Mammary epithelial cell (primary cell): ENCODE data around the gene ATF6.

Experiments
- EZH2 ChIP-seq: IDR thresholded peaks from 2 replicates; pipeline ENCODE4 v1.6.1; 2012; ENCODE audit warnings: low read length, inconsistent platforms, borderline replicate concordance
- TF ChIP-seq, protein P1 (sequence below), 2 donors: IDR thresholded peaks in 1 of 2; conservative IDR thresholded peaks in 1 of 2; 2 replicates each; pipeline ENCODE4 v1.5.1; 2011 to 2012; ENCODE audit warnings: inconsistent platforms in 2 of 2, low read length in 2 of 2, mild to moderate bottlenecking in 2 of 2, control low read depth in 1 of 2, low read depth in 1 of 2; ENCODE audit not compliant: insufficient read depth in 1 of 2; ENCODE audit errors: extremely low read depth in 1 of 2

DNA sequence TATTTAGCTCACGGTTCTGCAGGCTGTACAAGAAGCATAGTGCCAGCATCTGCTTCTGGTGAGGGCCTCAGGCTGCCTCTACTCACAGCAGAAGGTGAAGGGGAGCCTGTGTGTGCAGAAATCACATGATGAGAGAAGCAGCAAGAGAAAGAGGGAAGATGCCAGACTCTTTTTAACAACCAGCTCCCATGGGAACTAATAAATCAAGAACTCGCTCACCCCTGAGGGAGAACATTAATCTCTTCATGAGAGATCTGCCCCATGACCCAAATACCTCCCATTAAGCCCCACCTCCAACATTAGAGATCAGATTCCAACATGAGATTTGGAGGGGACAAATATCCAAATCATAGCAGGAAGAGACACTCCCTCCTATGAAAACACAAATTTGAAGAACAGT lies 183.4 kb downstream of the ATF6 start:
- TF ChIP-seq, protein P1, sequence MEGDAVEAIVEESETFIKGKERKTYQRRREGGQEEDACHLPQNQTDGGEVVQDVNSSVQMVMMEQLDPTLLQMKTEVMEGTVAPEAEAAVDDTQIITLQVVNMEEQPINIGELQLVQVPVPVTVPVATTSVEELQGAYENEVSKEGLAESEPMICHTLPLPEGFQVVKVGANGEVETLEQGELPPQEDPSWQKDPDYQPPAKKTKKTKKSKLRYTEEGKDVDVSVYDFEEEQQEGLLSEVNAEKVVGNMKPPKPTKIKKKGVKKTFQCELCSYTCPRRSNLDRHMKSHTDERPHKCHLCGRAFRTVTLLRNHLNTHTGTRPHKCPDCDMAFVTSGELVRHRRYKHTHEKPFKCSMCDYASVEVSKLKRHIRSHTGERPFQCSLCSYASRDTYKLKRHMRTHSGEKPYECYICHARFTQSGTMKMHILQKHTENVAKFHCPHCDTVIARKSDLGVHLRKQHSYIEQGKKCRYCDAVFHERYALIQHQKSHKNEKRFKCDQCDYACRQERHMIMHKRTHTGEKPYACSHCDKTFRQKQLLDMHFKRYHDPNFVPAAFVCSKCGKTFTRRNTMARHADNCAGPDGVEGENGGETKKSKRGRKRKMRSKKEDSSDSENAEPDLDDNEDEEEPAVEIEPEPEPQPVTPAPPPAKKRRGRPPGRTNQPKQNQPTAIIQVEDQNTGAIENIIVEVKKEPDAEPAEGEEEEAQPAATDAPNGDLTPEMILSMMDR (conservative IDR thresholded peaks at IDR 0.05 in 1 of 2, IDR thresholded peaks at IDR 0.05 in 1 of 2; ENCODE audit: extremely low read depth in 1 of 2, insufficient read depth in 1 of 2, low read depth in 1 of 2, low read length in 2 of 2): no peak
- no peak for TF ChIP-seq EZH2
